Stimulated activated CD8-positive, alpha-beta memory T cell treated with anti-CD3 and anti-CD28 coated beads, Interleukin-4, amount 100 ng/mL, for 48 hours (primary cell): Measurements from ENCODE around the gene ZNF862.
"Not testable (repeated sequence)": the region's sequence is repeated elsewhere in the genome, so short reads cannot be mapped to it uniquely, and the experiment has no call there.

ENCODE experiments used
- DNase-seq: peaks from one replicate; pipeline ENCODE4 v3.0.0-alpha.2; 2020

The ZNF862 gene

GRCh38 chr7:149825567-149826343 lies 12.4 kb upstream of the ZNF862 start:
- DNase-seq = no peak

DNA sequence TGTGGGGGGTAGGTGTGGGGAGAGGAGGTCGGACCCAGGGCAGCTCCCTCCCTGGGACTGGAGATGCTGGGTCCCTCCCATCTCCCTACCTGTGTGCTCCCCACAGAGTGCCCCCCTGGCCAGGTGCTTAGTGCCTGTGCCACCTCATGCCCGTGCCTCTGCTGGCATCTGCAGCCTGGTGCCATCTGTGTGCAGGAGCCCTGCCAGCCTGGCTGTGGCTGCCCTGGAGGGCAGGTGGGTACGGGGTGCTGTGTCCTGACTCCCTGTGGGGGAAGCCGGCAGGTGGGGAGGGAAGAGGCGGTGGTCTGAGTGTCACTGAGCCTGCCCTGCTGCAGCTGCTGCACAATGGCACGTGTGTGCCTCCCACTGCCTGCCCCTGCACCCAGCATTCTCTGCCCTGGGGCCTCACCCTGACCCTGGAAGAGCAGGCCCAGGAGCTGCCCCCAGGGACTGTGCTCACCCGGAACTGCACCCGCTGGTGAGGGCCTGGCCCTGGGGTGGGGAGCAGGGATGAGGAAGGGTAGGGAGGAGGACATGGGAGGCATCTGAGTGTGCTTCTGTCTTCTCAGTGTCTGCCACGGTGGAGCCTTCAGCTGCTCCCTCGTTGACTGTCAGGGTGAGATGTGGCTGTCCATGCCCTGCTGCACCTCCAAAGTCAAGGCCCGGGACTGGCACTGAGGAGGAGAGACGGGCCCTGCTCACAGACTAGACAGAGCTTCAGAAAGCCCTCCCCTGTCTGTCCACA lies 11.7 kb upstream of the ZNF862 start:
- DNase-seq = no peak

GRCh38 chr7:149827089-149827981 lies 10.8 kb upstream of the ZNF862 start:
- DNase-seq = no peak

GRCh38 chr7:149828357-149829309 lies 9.5 kb upstream of the ZNF862 start:
- DNase-seq = no peak

- not testable (repeated sequence) for DNase-seq
Observed at GRCh38 chr7:149830527-149830926, 7.6 kb upstream of the ZNF862 start.

- DNase-seq = no peak
Observed at GRCh38 chr7:149830997-149831740, 7.0 kb upstream of the ZNF862 start.

DNA sequence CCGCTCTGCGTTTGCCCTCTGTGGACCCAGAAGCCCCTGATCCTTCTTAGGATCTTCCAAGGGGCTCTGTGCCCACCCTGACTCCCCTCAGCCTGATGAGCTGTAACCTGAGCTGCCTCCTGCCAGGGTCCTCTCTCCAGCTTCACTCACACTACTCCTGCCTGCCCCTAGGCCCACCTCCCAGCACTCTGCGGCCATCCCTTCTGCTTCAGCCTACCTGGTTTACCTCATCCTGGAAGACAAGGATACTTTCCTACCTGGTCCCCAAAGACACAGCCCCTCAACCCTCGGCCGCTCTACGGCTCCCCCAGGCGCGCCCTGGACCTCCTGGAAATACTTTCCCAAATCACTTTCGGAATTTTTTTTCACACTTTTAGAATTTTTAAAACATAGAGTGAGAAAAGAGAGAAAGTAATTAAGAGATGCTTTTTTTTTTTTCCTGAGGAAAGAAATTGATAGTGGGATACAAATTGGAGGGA lies 6.4 kb upstream of the ZNF862 start:
- DNase-seq = no peak

DNA sequence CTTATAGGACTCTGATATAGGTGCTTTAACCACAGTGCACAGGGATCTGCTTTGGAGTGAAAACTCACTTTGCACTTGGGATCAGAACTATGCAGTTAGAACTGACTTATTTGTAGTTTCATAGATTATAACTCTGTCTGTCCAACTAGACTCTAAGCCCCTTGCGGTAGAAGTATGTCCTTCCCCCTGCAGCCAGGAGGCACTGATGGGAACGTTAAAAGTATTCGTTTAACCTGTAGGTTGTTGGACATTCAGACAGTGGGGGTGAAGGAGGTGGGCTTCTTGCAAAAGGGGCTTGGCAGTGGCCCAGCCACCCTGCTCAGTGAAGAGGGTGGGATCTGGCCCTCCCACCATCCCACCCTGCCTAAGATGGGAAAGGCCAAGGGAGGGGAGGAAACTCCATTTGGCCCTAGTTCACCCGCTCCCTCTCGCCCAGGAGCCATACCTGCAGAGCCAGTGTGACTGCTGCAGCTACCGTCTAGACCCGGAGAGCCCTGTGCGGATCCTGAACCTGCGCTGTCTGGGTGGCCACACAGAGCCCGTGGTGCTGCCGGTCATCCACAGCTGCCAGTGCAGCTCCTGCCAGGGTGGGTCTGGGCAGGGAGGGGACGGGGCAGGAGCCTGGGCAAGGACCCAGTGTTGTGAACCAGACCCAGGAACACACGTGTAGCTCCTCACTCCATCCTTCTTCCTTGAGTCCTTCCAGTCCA lies 5.7 kb upstream of the ZNF862 start:
- DNase-seq = no peak

DNA sequence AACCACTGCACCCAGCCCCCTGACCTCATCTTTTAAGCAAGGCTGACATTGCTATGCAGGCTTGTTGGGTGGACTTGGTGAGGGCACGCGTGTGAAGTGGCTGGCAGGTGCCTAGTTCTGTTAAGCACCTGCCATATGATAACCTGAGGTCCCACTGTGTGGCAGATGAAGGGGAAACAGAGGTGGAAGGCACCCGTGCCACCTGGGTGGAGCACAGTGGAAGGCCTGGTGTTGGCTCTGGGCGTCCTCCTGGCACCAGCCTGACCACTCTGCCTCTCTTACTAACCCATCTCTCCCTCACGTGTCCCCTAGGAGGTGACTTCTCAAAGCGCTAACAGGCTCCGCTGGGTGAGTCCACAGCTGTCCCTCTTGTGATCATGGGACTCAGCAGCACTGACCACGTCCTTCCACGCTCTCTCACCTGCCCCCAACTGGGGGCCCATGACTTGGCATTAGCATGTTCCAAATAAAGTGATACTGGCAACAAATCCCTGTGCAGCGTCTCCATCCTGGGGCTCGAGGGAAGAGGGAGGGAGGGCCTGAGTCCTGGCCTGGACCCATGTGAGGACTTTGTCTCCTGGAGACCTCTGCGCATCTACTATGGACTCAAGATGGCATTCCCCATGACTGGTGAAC lies 4.6 kb upstream of the ZNF862 start:
- no peak for DNase-seq

DNA sequence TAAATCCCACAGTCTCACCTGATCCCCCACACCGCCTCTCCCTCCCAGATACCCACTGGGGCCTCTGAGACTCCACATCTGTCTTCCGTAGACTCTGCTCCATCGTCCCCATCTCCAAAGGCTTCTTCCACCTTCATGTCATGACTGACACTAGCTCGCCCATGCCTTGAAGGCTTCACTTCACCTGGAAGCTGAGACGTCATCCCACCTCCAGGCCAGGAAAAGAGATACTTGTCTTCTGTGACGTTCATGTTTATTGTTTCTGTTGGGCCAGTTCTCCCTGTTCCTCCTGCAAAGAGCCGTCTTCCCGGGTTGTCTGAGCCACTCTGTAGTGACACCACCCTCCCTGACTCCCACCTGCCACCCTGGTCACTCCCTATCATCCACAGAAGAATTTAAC lies 3.6 kb upstream of the ZNF862 start:
- no peak for DNase-seq

DNA sequence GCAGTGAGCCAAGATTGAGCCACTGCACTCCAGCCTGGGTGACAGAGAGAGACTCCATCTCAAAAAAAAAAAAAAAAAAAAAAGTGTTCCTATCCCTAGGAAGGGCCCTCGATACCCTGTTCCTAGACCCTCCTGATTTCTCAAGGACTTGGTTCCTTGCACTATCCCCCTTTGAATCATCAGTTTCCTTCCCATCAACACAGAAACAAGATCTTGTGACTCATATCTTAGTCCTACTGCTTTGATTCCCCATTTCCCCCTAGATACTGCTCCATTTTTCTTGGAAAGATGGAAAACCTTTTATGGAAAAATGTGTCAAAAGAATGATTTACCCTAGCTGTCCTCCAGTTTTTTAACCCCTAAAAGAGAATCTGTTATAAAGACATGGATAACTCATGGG lies 1.7 kb upstream of the ZNF862 start:
- DNase-seq = no peak

GRCh38 chr7:149837564-149838223 lies 481 bp upstream of the ZNF862 start:
- DNase-seq = no peak

DNA sequence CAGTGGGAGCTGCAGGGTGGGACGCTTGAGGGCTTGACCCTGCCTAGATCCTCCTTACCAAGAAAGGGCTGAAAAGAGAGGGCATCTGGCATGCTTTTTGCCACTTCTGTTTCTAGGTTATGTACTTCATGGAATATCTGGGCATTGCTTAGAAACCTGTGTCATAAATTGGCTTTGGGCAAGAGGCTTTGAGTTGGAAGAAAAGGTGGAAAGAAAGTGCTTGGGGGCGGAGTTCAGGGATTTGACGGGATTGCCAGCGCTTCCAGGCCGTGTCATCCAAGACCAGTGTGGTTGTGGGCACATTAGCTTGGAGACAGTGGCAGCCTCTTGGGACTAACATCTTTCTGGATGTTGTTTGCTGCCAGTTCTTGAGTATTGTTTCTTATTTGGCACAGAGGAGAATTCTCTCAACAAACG lies 825 bp downstream of the ZNF862 start:
- DNase-seq = no peak

DNA sequence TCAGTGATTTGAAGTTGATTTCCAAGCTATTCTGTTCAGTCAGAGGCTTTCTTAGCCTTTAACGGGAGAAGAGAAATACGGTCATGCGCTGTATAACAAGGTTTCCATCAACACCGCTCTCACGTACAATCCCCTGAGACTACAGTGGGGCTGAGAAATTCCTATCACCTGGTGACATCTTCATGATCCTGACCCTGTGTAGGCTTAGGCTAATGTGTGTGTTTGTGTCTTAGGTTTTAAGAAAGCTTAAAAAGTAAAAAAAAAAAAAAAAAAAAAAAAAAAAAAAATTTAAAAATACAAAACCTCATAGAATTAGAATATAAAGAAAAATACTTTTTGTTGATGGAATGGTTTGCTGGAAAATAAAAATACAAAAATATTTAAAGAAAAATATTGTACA lies 1.8 kb downstream of the ZNF862 start:
- DNase-seq = no peak

DNA sequence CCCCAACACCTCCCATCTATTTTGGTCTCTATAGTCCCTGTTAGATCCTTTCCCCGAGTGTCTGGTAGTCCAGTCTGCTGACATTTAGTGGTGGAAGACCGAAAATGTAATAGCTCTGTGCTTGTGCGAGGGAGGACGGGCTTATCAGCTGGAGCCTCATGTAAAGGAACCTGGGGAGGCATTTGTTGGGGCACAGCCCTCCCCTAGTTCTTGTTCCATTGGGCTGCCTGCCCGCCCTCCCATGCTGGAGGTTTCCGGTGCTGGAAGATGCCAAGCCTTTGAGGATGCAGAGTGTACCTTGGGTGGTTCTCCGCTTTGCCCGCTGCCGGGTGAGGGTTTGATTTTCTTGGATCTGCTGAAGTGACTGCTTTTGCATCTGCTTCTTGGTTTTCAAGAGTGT lies 5.4 kb downstream of the ZNF862 start:
- no peak for DNase-seq

- DNase-seq = no peak
Observed at GRCh38 chr7:149844445-149844844, 6.3 kb downstream of the ZNF862 start.

DNA sequence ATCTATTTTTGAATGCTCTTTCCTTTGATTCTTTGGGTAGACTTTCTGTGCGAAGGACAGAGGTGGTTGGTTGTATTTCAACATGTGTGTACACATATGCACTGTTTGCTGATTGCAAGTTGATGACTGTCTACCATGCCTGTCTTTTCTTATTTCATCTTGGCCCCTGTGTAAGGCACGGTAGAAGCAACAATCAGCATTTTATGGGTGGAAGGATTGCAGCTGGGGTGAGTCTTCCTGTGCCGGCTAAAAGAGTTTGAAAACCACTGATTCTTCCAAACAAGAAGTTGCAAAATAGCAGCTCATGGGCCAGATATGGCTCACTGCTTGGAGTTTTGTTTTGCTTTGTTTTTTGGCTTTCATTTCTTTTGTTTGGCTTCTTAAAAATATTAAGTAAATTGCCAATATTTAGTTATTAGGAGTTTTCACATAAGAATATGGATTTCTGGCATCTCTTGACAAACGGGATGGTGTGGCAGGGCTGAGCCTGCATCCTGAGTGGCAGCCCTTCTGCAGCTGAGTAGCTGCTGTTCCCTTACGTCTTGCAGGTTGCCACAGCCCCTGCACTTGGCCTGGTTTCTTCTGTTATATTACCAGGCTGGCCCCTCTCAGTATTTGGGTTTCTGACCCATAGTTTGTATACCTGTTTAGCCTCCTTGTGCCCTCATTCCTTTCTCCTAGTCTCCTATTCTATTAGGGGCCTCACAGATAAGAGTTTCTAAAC lies 7.2 kb downstream of the ZNF862 start:
- DNase-seq = no peak

- no peak for DNase-seq
Observed at GRCh38 chr7:149846021-149846420, 7.8 kb downstream of the ZNF862 start.
